Activated CD8-positive, alpha-beta T cell treated with anti-CD3 and anti-CD28 coated beads, Interleukin-2, amount 10 ng/mL, durations not matched to agents 7 days and 5 days (primary cell): Measurements from ENCODE around the gene SRP9. TPM values are rescaled to one million over a fixed set of nuclear protein-coding genes. Genes with fewer than 3 reads are reported as not detected.
"Not testable (repeated sequence)": the region's sequence is repeated elsewhere in the genome, so short reads cannot be mapped to it uniquely, and the experiment has no call there.

Source experiments
- ATAC-seq: fragments of 150-1000 bp; cut with Tn5 transposase; one replicate; pipeline ENCODE4 v1.10.0; 2021; ENCODE audit warnings: moderate library complexity
- CTCF ChIA-PET: fragments of 350-600 bp; sonication (Branson Sonifier 250); formaldehyde crosslinking; loops from one replicate; lab custom pipeline; 2021; ENCODE audit warnings: antibody characterized with exemption; lab: Charles Lee
- POLR2A ChIA-PET: fragments of 350-600 bp; sonication (Branson Sonifier 250); formaldehyde crosslinking; loops from one replicate; lab custom pipeline; 2021; ENCODE audit warnings: antibody characterized with exemption; lab: Charles Lee
- DNase-seq: peaks from one replicate; pipeline ENCODE4 v3.0.0-alpha.2; 2020
- H3K27ac Mint-ChIP-seq: one replicate; pipeline ENCODE4 v1.8.0; 2021; ENCODE audit warnings: mild to moderate bottlenecking, mixed read lengths
- H3K27me3 Mint-ChIP-seq: one replicate; pipeline ENCODE4 v1.8.0; 2021; ENCODE audit warnings: low read depth, mixed read lengths
- H3K36me3 Mint-ChIP-seq: one replicate; pipeline ENCODE4 v1.8.0; 2021; ENCODE audit warnings: low read depth, mixed read lengths
- H3K4me1 Mint-ChIP-seq: one replicate; pipeline ENCODE4 v1.8.0; 2021; ENCODE audit warnings: low read depth, mixed read lengths
- H3K4me3 Mint-ChIP-seq: one replicate; pipeline ENCODE4 v1.8.0; 2021; ENCODE audit warnings: mild to moderate bottlenecking, mixed read lengths
- H3K9me3 Mint-ChIP-seq: one replicate; pipeline ENCODE4 v1.8.0; 2022; ENCODE audit warnings: mixed read lengths; ENCODE audit not compliant: insufficient read depth
- total RNA-seq, 2 experiments: library from RNA; stranded (reverse); gene quantifications; one replicate each; pipeline ENCODE4 v1.2.3, GENCODE V29; 2021

The SRP9 gene
- total RNA-seq, 2 experiments from 2014 or later: 240 to 247 TPM

DNA sequence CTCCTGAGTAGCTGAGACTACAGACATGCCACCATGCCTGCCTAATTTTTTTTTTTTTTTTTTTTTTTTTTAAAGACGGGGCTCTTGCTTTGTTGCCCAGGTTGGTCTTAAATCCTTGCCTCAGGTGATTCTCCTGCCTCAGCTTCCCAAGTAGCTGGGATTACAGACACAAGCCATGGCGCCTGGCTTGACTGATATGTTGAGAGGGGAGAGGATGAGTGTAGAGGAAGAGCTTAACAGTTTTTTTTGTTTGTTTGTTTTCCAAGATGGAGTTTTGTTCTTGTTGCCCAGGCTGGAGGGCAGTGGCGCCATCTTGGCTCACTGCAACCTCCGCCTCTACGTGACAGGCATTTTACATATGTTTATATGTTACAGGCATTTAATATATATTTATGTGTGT lies 2.5 kb downstream of the SRP9 start:
- H3K9me3 Mint-ChIP-seq: no peaks in the 10 kb centered on the region
- H3K27ac Mint-ChIP-seq: no peak overlapping the region
- peaks cover 36% of the 10 kb centered on the region for H3K4me1 Mint-ChIP-seq
- no peak for DNase-seq
- ATAC-seq: no peak
- H3K36me3 Mint-ChIP-seq: peaks cover 39% of the 10 kb centered on the region
- CTCF ChIA-PET: interaction anchor here (0.9 to 4.9 kb wide), 3 partner anchors 11 to 304 kb away, joined by 3 to 43 read pairs (median 3); no protein-coding TSS in a partner anchor
- POLR2A ChIA-PET: interaction anchor here (0.7 to 4.0 kb wide), 3 partner anchors 16 to 352 kb away, joined by 3 to 50 read pairs (median 5); partner anchors contain the start of gene TMEM63A
- H3K27me3 Mint-ChIP-seq: no peaks in the 10 kb centered on the region
- no peak overlapping the region for H3K4me3 Mint-ChIP-seq

DNA sequence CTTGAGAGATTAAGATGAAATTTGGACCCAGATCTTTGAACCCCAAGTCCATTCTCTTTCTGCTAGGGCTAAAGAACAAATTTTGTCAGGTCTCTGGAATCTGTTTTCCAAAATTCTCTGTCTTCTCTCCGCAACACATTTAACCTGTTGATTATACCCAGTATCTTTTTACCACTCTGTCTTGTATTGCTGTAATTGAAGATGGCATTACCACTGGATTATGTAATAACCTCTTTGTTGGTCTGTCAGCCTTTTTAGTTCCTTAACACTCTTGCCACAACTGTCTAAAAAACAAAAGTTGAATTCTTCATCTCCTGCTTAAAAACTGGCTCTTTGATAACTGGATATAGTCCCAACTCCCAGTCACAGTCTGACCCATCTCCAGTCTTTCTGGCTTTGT lies 3.0 kb downstream of the SRP9 start:
- Mint-ChIP-seq H3K36me3 (peaks cover 42% of the 10 kb centered on the region), H3K9me3 (no peaks in the 10 kb centered on the region), H3K27ac (no peak overlapping the region), H3K4me1 (peaks cover 36% of the 10 kb centered on the region), H3K27me3 (no peaks in the 10 kb centered on the region), H3K4me3 (no peak overlapping the region)
- ChIA-PET POLR2A (interaction anchor here (4.0 kb wide), 1 partner anchor 101 kb away, joined by 50 read pairs; the partner anchor contains the start of gene TMEM63A), CTCF (interaction anchor here (1.2 kb wide), 1 partner anchor 11 kb away, joined by 3 read pairs; no protein-coding TSS in a partner anchor)
- ATAC-seq (no peak), DNase-seq (no peak)

- not testable (repeated sequence) for H3K27ac Mint-ChIP-seq, H3K4me3 Mint-ChIP-seq, H3K9me3 Mint-ChIP-seq, DNase-seq, H3K4me1 Mint-ChIP-seq, ATAC-seq, H3K27me3 Mint-ChIP-seq
- ChIA-PET POLR2A (interaction anchor here (0.6 kb wide), 1 partner anchor 996 kb away, joined by 3 read pairs; no protein-coding TSS in a partner anchor), CTCF (interaction anchor here (1.1 to 2.5 kb wide), 2 partner anchors 11 to 122 kb away, joined by 3 to 9 read pairs; partner anchors contain the start of gene SRP9)
- H3K36me3 Mint-ChIP-seq: peaks cover 72% of the 10 kb centered on the region
Measured at GRCh38 chr1:225789142-225789541, 11.5 kb downstream of the SRP9 start.

DNA sequence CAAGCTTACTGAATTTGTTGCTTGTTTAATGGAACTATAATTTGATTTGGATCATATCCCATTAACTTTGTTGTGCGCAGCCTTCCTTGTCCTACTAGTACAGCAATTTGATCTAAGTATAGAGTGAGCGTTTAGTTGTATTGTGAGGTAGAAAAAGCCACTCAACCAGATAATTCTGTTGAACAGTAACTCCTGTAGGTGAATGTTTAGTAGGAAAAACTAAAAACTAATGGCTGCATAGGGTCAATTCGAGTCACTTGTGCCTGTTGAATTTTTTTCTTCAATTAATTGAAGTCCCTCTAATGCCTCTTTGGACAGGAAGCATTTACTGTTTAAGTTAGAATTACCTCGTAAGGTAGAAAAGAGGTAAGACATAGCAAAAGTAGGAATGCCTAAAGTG lies 17.3 kb downstream of the SRP9 start:
- Mint-ChIP-seq H3K27me3 (no peaks in the 10 kb centered on the region), H3K27ac (no peak overlapping the region), H3K4me3 (no peak overlapping the region), H3K4me1 (no peaks in the 10 kb centered on the region), H3K36me3 (peaks cover 52% of the 10 kb centered on the region), H3K9me3 (no peaks in the 10 kb centered on the region)
- ChIA-PET POLR2A (no interaction called here), CTCF (no interaction called here)
- no peak for DNase-seq
- ATAC-seq: no peak

DNA sequence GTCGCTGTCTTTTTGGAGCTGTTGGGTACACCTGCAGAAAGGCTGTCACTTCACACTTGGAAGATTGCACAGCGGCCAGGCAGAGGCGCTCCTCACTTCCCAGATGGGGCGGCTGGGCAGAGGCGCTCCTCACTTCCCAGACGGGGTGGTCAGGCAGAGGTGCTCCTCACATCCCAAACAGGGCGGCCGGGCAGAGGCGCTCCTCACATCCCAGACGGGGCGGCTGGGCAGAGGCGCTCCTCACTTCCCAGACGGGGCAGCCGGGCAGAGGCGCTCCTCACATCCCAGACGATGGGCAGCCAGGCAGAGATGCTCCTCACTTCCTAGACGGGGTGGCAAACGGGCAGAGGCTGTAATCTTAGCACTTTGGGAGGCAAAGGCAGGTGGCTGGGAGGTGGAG lies 18.5 kb downstream of the SRP9 start:
- DNase-seq, H3K27me3 Mint-ChIP-seq, H3K9me3 Mint-ChIP-seq, H3K27ac Mint-ChIP-seq, POLR2A ChIA-PET, ATAC-seq, H3K4me3 Mint-ChIP-seq, H3K4me1 Mint-ChIP-seq: not testable (repeated sequence)
- CTCF ChIA-PET: interaction anchor here (0.7 kb wide), 1 partner anchor 18 kb away, joined by 6 read pairs; the partner anchor contains the start of gene SRP9
- peaks cover 43% of the 10 kb centered on the region for H3K36me3 Mint-ChIP-seq

DNA sequence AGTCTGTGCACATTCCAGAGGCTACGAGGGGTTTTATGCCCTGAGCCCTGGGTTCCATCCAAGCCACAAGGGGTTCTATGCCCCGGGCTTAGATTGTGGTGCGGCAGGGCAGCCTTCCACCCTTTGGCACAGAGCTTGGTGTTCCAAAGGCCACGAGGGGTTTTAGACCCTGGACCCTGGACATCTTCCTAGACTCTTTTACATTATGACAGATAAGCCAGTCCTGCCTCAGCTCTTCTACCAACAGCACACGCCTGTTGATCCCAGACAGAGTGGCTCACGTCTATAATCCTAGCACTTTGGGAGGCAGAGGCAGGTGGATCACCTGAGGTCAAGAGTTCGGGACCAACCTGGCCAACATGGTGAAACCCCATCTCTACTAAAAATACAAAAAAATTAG lies 23.5 kb downstream of the SRP9 start:
- H3K9me3 Mint-ChIP-seq, CTCF ChIA-PET, POLR2A ChIA-PET, H3K4me1 Mint-ChIP-seq, H3K27me3 Mint-ChIP-seq, DNase-seq, ATAC-seq, H3K4me3 Mint-ChIP-seq, H3K27ac Mint-ChIP-seq, H3K36me3 Mint-ChIP-seq: not testable (repeated sequence)

GRCh38 chr1:225806249-225806648 lies 28.6 kb downstream of the SRP9 start:
- H3K4me1 Mint-ChIP-seq: peaks cover 16% of the 10 kb centered on the region
- H3K27me3 Mint-ChIP-seq: peaks cover 9% of the 10 kb centered on the region
- ATAC-seq (no peak), DNase-seq (no peak)
- ChIA-PET POLR2A (no interaction called here), CTCF (no interaction called here)
- no peak overlapping the region for H3K4me3 Mint-ChIP-seq
- H3K9me3 Mint-ChIP-seq: no peaks in the 10 kb centered on the region
- no peaks in the 10 kb centered on the region for H3K36me3 Mint-ChIP-seq
- no peak overlapping the region for H3K27ac Mint-ChIP-seq

- H3K4me3 Mint-ChIP-seq, CTCF ChIA-PET, H3K9me3 Mint-ChIP-seq: not testable (repeated sequence)
Measured at GRCh38 chr1:225806736-225807135, 29.1 kb downstream of the SRP9 start.

DNA sequence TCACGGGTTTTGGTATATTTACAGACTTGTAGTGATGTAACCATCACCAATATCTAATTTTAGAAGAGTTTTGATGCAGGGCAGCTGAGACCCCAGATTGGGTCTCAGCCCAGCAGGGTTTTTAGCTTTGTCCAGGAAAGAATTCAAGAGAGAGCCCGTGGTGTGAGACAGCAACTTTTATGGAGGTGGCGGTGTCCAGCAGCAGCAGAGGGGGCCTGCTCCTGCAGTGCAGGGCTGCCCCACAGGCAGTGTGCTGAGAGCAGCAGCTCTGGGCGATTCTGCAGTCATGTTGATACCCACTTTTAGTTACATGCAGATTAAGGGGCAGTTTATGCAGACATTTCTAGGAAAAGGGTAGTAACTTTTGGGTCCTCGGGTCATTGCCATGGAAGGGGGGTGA lies 30.5 kb downstream of the SRP9 start:
- no peak for ATAC-seq
- H3K4me1 Mint-ChIP-seq: peaks cover 16% of the 10 kb centered on the region
- no peak overlapping the region for H3K4me3 Mint-ChIP-seq
- CTCF ChIA-PET: interaction anchor here (1.1 kb wide), 1 partner anchor 29 kb away, joined by 3 read pairs; no protein-coding TSS in a partner anchor
- H3K27ac Mint-ChIP-seq: no peak overlapping the region
- H3K27me3 Mint-ChIP-seq: peaks cover 11% of the 10 kb centered on the region
- H3K9me3 Mint-ChIP-seq: no peaks in the 10 kb centered on the region
- POLR2A ChIA-PET: no interaction called here
- no peak for DNase-seq
- no peaks in the 10 kb centered on the region for H3K36me3 Mint-ChIP-seq

More at GRCh38 chr1:225806736-225807135, 29.1 kb downstream of the SRP9 start:
- POLR2A ChIA-PET, H3K27ac Mint-ChIP-seq, DNase-seq, ATAC-seq, H3K36me3 Mint-ChIP-seq: not testable (repeated sequence)
- peaks cover 11% of the 10 kb centered on the region for H3K27me3 Mint-ChIP-seq
- peaks cover 16% of the 10 kb centered on the region for H3K4me1 Mint-ChIP-seq

- ATAC-seq (peak; percentile 97), DNase-seq (peak; percentile 74)
- H3K4me3 Mint-ChIP-seq: peak within 1 kb of the TSS; percentile 76
- ChIA-PET POLR2A (interaction anchor here (0.6 to 3.0 kb wide), 4 partner anchors 32 to 99 kb away, joined by 3 to 12 read pairs (median 4); partner anchors contain the start of genes SRP9 and TMEM63A), CTCF (interaction anchor here (1.5 to 3.7 kb wide), 2 partner anchors 10 to 32 kb away, joined by 4 to 13 read pairs; partner anchors contain the start of gene SRP9)
- no peaks in the 10 kb centered on the region for H3K36me3 Mint-ChIP-seq
- H3K4me1 Mint-ChIP-seq: peaks cover 16% of the 10 kb centered on the region
- no peak within 1 kb of the TSS for H3K27ac Mint-ChIP-seq
- H3K9me3 Mint-ChIP-seq: no peaks in the 10 kb centered on the region
- peaks cover 11% of the 10 kb centered on the region for H3K27me3 Mint-ChIP-seq
Measured at GRCh38 chr1:225809842-225810578, 32.4 kb downstream of the SRP9 start, which contains the start of gene EPHX1. TSS of gene EPHX1 (plus strand) at chr1:225810124. CDS start at chr1:225828730, 18,606 bp downstream.

DNA sequence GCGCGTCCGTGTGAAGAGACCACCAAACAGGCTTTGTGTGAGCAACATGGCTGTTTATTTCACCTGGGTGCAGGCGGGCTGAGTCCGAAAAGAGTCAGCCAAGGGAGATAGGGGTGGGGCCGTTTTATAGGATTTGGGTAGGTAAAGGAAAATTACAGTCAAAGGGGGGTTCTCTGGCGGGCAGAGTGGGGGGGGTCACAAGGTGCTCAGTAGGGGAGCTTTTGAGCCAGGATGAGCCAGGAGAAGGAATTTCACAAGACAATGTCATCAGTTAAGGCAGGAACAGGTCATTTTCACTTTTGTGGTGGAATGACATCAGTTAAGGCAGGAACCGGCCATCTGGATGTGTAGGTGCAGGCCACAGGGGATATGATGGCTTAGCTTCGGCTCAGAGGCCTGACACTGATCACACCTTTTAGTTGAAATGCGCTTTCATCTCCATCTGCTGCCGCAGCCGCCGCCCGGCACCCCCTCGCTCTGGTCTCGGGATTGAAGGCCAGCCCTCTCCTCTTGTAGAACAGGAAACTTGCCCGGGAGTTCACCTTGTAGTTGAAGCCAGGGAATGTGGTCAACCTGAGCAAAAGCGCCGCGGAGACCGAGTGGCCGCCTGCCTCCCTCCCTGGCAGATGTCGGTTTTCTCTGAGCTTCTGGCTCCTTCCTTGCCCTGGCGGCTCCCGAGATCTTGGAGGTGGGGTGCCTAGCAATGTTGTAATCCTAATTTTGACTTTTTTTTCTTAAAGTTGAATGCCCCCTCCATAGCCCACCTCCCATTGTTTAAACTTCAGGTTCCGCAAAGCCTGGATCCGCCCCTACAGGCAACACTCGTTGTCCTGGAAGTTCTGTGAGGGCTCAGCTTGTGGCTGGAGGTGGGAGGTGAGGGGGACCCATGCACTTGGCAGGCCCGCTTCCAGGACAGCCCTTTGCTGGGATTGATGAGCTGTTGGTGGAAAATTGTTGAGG lies 33.2 kb downstream of the SRP9 start:
- H3K27me3 Mint-ChIP-seq: peaks cover 11% of the 10 kb centered on the region
- peak overlapping the region; percentile 70 for H3K4me3 Mint-ChIP-seq
- not testable (repeated sequence) for H3K36me3 Mint-ChIP-seq, H3K27ac Mint-ChIP-seq, ATAC-seq, DNase-seq, H3K9me3 Mint-ChIP-seq
- ChIA-PET POLR2A (interaction anchor here (3.0 kb wide), 1 partner anchor 33 kb away, joined by 12 read pairs; the partner anchor contains the start of gene SRP9), CTCF (interaction anchor here (1.5 to 3.7 kb wide), 3 partner anchors 11 to 33 kb away, joined by 3 to 13 read pairs (median 4); partner anchors contain the start of gene SRP9)
- peaks cover 16% of the 10 kb centered on the region for H3K4me1 Mint-ChIP-seq
